ENCODE measurements around the gene PLCH1. TPM values are rescaled to one million over a fixed set of nuclear protein-coding genes. Genes with fewer than 3 reads are reported as not detected.

Gene PLCH1
- total and polyA plus RNA-seq, 10 of the 15 experiments (the other 5 are each of a cell fraction or from before 2014, with no cell fraction given) = 0.03 to 0.22 (median 0.04) TPM; not detected in 5

DNA sequence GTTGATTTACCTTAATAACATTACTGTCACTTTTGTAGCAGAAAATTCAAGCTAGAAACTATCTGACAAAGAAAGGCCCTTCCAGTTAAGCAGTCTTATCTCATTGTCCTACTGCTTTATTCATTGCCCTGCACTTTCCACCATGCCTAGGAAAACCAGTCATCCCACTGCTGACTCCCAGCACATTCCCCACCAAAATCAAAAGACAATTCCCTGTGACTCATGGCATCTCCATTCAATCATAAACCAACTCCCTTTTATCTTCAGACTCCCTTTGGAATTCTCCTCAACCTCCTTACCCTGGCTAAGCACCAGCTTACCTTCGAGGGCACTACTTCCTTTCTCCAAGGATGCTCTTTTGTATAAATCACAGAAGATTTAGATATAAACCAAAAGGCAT is 184.3 kb downstream of the PLCH1 start:
- Histone ChIP-seq H3K4me3 (no peak overlapping the region), H3K27me3 (replicated peaks in 1 of 2; ENCODE audit: control insufficient read depth in 2 of 2, insufficient read depth in 2 of 2, low read length in 1 of 2) (no peaks in the 10 kb centered on the region; a peak in 1 of 4 replicates), H2AFZ (ENCODE audit: control insufficient read depth, low read depth, low read length) (no peak overlapping the region), H3K36me3 (ENCODE audit: control insufficient read depth in 2 of 2, insufficient read depth in 2 of 2, low read length in 1 of 2) (no peaks in the 10 kb centered on the region), H3K4me2 (ENCODE audit: control insufficient read depth, insufficient read depth) (no peak overlapping the region), H3K27ac (ENCODE audit: control insufficient read depth, insufficient read depth) (no peak overlapping the region), H3K4me1 (ENCODE audit: control insufficient read depth, insufficient read depth, low read length) (no peaks in the 10 kb centered on the region), H3K79me2 (ENCODE audit: control insufficient read depth, insufficient read depth, low read length) (no peaks in the 10 kb centered on the region), H3K9me3 (replicated peaks; ENCODE audit: control insufficient read depth, insufficient read depth, low read length) (no peaks in the 10 kb centered on the region), H3K9ac (ENCODE audit: control insufficient read depth, insufficient read depth, low read length) (no peak overlapping the region), H4K20me1 (ENCODE audit: control insufficient read depth, insufficient read depth) (no peaks in the 10 kb centered on the region)
- ChIA-PET CTCF (no interaction called here), SMC1A (ENCODE audit: uncharacterized antibody, unreplicated experiment) (interaction anchor here (0.6 kb wide), 1 partner anchor 12 kb away, joined by 3 read pairs; no protein-coding TSS in a partner anchor), POLR2A (no interaction called here), RAD21 (ENCODE audit: unreplicated experiment) (no interaction called here)
- no peak for DNase-seq (ENCODE audit: low read depth, low spot score)
- in situ Hi-C loops (cut with MboI) = no loop called here
- intact Hi-C loops (cut with micrococcal nuclease; ENCODE audit: unreplicated experiment) = no loop called here
- no TSS peak for BruUV-seq (replicated peaks)
- no peak for FAIRE-seq
- ATAC-seq = no peak
- 0% methylated on average over 1 of the region's 1 CpG for WGBS (ENCODE audit: insufficient coverage, insufficient replicate concordance, low lambda C conversion rate, missing lambda C conversion rate)
- TF ChIP-seq MYC (IDR thresholded peaks at IDR 0.05; ENCODE audit: insufficient read depth, insufficient read length, insufficient replicate concordance, low read length, severe bottlenecking) = no peak

GRCh38 chr3:155560135-155560534 is 184.7 kb downstream of the PLCH1 start:
- no peak overlapping the region for H3K4me2 ChIP-seq (ENCODE audit: control insufficient read depth, insufficient read depth)
- no peak overlapping the region for H3K27ac ChIP-seq (ENCODE audit: control insufficient read depth, insufficient read depth)
- no peak overlapping the region for H2AFZ ChIP-seq (ENCODE audit: control insufficient read depth, low read depth, low read length)
- 0% methylated on average over 1 of the region's 1 CpG for WGBS (ENCODE audit: insufficient coverage, insufficient replicate concordance, low lambda C conversion rate, missing lambda C conversion rate)
- no peak overlapping the region for H3K9ac ChIP-seq (ENCODE audit: control insufficient read depth, insufficient read depth, low read length)
- in situ Hi-C loops (cut with MboI) (no loop called here), intact Hi-C loops (cut with micrococcal nuclease; ENCODE audit: unreplicated experiment) (no loop called here)
- no peaks in the 10 kb centered on the region for H4K20me1 ChIP-seq (ENCODE audit: control insufficient read depth, insufficient read depth)
- no peaks in the 10 kb centered on the region; a peak in 1 of 4 replicates for H3K27me3 ChIP-seq (replicated peaks in 1 of 2; ENCODE audit: control insufficient read depth in 2 of 2, insufficient read depth in 2 of 2, low read length in 1 of 2)
- H3K4me3 ChIP-seq = no peak overlapping the region
- no peak for ATAC-seq
- no peak for FAIRE-seq
- ChIA-PET RAD21 (ENCODE audit: unreplicated experiment) (no interaction called here), SMC1A (ENCODE audit: uncharacterized antibody, unreplicated experiment) (no interaction called here), POLR2A (no interaction called here), CTCF (interaction anchor here (1.3 kb wide), 1 partner anchor 11 kb away, joined by 3 read pairs; no protein-coding TSS in a partner anchor)
- no peaks in the 10 kb centered on the region for H3K36me3 ChIP-seq (ENCODE audit: control insufficient read depth in 2 of 2, insufficient read depth in 2 of 2, low read length in 1 of 2)
- no peaks in the 10 kb centered on the region for H3K9me3 ChIP-seq (replicated peaks; ENCODE audit: control insufficient read depth, insufficient read depth, low read length)
- DNase-seq (ENCODE audit: low read depth, low spot score) = no peak
- no peaks in the 10 kb centered on the region for H3K4me1 ChIP-seq (ENCODE audit: control insufficient read depth, insufficient read depth, low read length)
- BruUV-seq (replicated peaks) = no TSS peak
- no peaks in the 10 kb centered on the region for H3K79me2 ChIP-seq (ENCODE audit: control insufficient read depth, insufficient read depth, low read length)
- TF ChIP-seq SUZ12 (IDR thresholded peaks at IDR 0.05; ENCODE audit: unreplicated experiment) = no peak
- TF ChIP-seq TCF3 (IDR thresholded peaks at IDR 0.05; ENCODE audit: borderline replicate concordance, insufficient read depth, low read depth, low read length) = no peak
- no peak for TF ChIP-seq MLLT1 (IDR thresholded peaks at IDR 0.05)
- no peak for TF ChIP-seq MYB (IDR thresholded peaks at IDR 0.05; ENCODE audit: borderline replicate concordance, low read depth, low read length)
- TF ChIP-seq FOXK2 (IDR thresholded peaks at IDR 0.05) = no peak
- no peak for TF ChIP-seq CBFB (IDR thresholded peaks at IDR 0.05; ENCODE audit: low read depth)
- no peak for TF ChIP-seq EP300 (IDR thresholded peaks at IDR 0.05; ENCODE audit: borderline replicate concordance in 1 of 2, control insufficient read depth in 1 of 2, low read depth in 2 of 2, low read length in 2 of 2)
- no peak for TF ChIP-seq RCOR1 (conservative IDR thresholded peaks at IDR 0.05; ENCODE audit: low read depth, low read length)
- TF ChIP-seq, protein P1, sequence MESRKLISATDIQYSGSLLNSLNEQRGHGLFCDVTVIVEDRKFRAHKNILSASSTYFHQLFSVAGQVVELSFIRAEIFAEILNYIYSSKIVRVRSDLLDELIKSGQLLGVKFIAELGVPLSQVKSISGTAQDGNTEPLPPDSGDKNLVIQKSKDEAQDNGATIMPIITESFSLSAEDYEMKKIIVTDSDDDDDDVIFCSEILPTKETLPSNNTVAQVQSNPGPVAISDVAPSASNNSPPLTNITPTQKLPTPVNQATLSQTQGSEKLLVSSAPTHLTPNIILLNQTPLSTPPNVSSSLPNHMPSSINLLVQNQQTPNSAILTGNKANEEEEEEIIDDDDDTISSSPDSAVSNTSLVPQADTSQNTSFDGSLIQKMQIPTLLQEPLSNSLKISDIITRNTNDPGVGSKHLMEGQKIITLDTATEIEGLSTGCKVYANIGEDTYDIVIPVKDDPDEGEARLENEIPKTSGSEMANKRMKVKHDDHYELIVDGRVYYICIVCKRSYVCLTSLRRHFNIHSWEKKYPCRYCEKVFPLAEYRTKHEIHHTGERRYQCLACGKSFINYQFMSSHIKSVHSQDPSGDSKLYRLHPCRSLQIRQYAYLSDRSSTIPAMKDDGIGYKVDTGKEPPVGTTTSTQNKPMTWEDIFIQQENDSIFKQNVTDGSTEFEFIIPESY (IDR thresholded peaks at IDR 0.05) = no peak
- no peak for TF ChIP-seq RFX5 (IDR thresholded peaks at IDR 0.05; ENCODE audit: low read depth, low read length)
- TF ChIP-seq HDAC2 (IDR thresholded peaks at IDR 0.05) = no peak
